ENCODE data around the gene TAF11.
"Not testable (repeated sequence)": the region's sequence is repeated elsewhere in the genome, so short reads cannot be mapped to it uniquely, and the experiment has no call there.

TAF11 gene

DNA sequence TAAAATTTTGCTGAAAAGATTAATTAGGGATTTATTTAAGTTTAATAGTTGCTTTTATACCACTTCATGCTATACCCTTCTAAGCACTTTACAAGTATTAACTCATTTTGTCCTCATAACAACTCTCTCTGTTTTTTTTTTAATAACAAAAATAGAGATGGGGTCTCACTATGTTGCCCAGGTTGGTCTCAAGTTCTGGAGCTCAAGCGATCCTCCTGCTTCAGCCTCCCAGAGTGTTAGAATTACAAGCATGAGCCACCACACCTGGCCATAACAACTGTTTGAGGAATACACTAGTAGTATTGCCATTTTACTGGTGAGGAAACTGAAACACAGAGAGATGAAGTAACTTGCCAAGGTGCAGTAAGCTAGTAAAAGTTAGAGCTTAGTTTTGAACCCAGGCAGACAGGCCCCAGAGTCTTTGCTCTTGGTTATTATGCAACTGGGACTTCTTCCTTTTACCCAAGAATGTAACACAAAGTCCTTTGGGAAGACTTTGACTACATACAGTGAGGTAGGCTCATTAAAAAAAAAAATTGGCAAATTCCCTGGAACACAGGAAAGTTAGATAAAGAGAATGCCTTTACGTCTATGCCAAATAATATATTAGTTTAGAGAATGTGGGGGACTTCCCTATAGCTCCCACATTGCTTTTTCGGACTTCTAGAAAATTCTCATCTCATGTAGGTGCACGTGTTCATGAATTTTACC lies 12.6 kb upstream of the TAF11 start:
- Histone ChIP-seq H3K36me3 (ENCODE audit: insufficient read depth, low read length) (no peaks in the 10 kb centered on the region), H4K20me1 (ENCODE audit: insufficient read depth, low read length, poor library complexity, severe bottlenecking) (peaks cover 9% of the 10 kb centered on the region), H3K4me2 (ENCODE audit: low read depth, low read length, poor library complexity, severe bottlenecking) (no peak overlapping the region), H3K9ac (ENCODE audit: low read depth, low read length, poor library complexity, severe bottlenecking) (no peak overlapping the region), H2AFZ (ENCODE audit: low read length) (no peak overlapping the region), H3K9me3 (ENCODE audit: insufficient read depth, low read depth, low read length) (no peaks in the 10 kb centered on the region), H3K4me3 (ENCODE audit: low read length, poor library complexity, severe bottlenecking) (no peak overlapping the region), H3K9me2 (replicated peaks; ENCODE audit: low read depth, low read length) (no peaks in the 10 kb centered on the region), H3K79me2 (ENCODE audit: insufficient read depth, low read length) (peaks cover 35% of the 10 kb centered on the region; the same call in 1 of the 2 replicates), H3K4me1 (ENCODE audit: insufficient read depth, low read length, poor library complexity, severe bottlenecking) (peaks cover 13% of the 10 kb centered on the region), H3K27me3 (ENCODE audit: insufficient read depth, low read length, poor library complexity, severe bottlenecking) (no peaks in the 10 kb centered on the region), H3F3A (ENCODE audit: low read depth) (no peaks in the 10 kb centered on the region)
- TF ChIP-seq, protein P1, sequence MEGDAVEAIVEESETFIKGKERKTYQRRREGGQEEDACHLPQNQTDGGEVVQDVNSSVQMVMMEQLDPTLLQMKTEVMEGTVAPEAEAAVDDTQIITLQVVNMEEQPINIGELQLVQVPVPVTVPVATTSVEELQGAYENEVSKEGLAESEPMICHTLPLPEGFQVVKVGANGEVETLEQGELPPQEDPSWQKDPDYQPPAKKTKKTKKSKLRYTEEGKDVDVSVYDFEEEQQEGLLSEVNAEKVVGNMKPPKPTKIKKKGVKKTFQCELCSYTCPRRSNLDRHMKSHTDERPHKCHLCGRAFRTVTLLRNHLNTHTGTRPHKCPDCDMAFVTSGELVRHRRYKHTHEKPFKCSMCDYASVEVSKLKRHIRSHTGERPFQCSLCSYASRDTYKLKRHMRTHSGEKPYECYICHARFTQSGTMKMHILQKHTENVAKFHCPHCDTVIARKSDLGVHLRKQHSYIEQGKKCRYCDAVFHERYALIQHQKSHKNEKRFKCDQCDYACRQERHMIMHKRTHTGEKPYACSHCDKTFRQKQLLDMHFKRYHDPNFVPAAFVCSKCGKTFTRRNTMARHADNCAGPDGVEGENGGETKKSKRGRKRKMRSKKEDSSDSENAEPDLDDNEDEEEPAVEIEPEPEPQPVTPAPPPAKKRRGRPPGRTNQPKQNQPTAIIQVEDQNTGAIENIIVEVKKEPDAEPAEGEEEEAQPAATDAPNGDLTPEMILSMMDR (conservative IDR thresholded peaks at IDR 0.05; ENCODE audit: low read length): no peak
- TF ChIP-seq EZH2phosphoT487 (IDR thresholded peaks at IDR 0.05; ENCODE audit: borderline replicate concordance): no peak

DNA sequence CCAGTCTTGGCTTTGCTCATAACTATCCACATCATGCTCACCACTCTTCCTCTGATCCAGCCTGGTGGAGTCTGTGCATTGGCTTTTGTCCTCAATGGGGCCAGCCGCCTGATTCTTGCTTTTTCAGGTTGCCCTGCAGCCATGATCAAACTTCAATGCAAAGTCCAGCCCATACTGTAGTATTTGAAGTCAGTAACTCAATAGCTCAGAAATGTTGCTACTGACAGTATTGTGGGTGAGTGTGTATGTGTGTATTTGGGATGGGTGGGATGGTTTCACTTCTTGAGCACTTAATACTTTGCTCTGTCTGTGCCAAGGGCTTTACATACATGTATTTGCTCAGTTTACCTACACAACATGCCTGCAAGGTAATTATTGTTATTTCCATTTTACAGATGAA lies 11.9 kb upstream of the TAF11 start:
- not testable (repeated sequence) for H3K9me2 ChIP-seq (replicated peaks; ENCODE audit: low read depth, low read length); H3K4me3 ChIP-seq (ENCODE audit: low read length, poor library complexity, severe bottlenecking); H4K20me1 ChIP-seq (ENCODE audit: insufficient read depth, low read length, poor library complexity, severe bottlenecking); H3K27me3 ChIP-seq (ENCODE audit: insufficient read depth, low read length, poor library complexity, severe bottlenecking); H3K36me3 ChIP-seq (ENCODE audit: insufficient read depth, low read length); H2AFZ ChIP-seq (ENCODE audit: low read length); H3K4me2 ChIP-seq (ENCODE audit: low read depth, low read length, poor library complexity, severe bottlenecking); H3K9me3 ChIP-seq (ENCODE audit: insufficient read depth, low read depth, low read length); H3K9ac ChIP-seq (ENCODE audit: low read depth, low read length, poor library complexity, severe bottlenecking); H3F3A ChIP-seq (ENCODE audit: low read depth)
- peaks cover 14% of the 10 kb centered on the region for H3K4me1 ChIP-seq (ENCODE audit: insufficient read depth, low read length, poor library complexity, severe bottlenecking)
- peaks cover 37% of the 10 kb centered on the region; the same call in 1 of the 2 replicates for H3K79me2 ChIP-seq (ENCODE audit: insufficient read depth, low read length)

DNA sequence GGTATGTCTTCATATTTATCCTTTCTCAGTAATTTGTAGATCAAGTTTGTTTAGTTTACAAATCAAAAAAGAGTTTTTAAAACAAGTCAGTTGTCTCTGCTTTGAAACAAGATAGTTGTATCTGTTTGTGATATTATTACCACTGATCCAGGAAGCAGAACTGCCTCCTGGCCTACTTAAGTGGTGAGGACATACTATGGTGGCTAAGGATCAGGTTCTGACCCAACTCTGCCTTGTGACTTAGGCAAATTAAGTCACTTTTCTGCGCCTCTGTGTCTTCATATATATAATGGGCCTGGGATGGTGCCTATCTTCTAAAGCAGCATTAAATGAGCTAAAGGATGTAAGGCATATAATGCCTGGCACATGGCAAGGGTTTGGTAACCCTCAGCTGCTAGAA lies 9.9 kb upstream of the TAF11 start:
- no peaks in the 10 kb centered on the region for H3K9me2 ChIP-seq (replicated peaks; ENCODE audit: low read depth, low read length)
- H3F3A ChIP-seq (ENCODE audit: low read depth): no peaks in the 10 kb centered on the region
- H2AFZ ChIP-seq (ENCODE audit: low read length): no peak overlapping the region
- H3K9ac ChIP-seq (ENCODE audit: low read depth, low read length, poor library complexity, severe bottlenecking): no peak overlapping the region
- H4K20me1 ChIP-seq (ENCODE audit: insufficient read depth, low read length, poor library complexity, severe bottlenecking): peaks cover 23% of the 10 kb centered on the region
- no peak overlapping the region for H3K4me3 ChIP-seq (ENCODE audit: low read length, poor library complexity, severe bottlenecking)
- H3K36me3 ChIP-seq (ENCODE audit: insufficient read depth, low read length): no peaks in the 10 kb centered on the region
- peak overlapping the region; percentile 56 for H3K4me2 ChIP-seq (ENCODE audit: low read depth, low read length, poor library complexity, severe bottlenecking)
- TF ChIP-seq, protein P1 (conservative IDR thresholded peaks at IDR 0.05; ENCODE audit: low read length): no peak
- no peak for TF ChIP-seq EZH2phosphoT487 (IDR thresholded peaks at IDR 0.05; ENCODE audit: borderline replicate concordance)
- no peaks in the 10 kb centered on the region for H3K9me3 ChIP-seq (ENCODE audit: insufficient read depth, low read depth, low read length)
- H3K79me2 ChIP-seq (ENCODE audit: insufficient read depth, low read length): peaks cover 50% of the 10 kb centered on the region; the same call in 1 of the 2 replicates
- H3K4me1 ChIP-seq (ENCODE audit: insufficient read depth, low read length, poor library complexity, severe bottlenecking): peaks cover 30% of the 10 kb centered on the region
- H3K27me3 ChIP-seq (ENCODE audit: insufficient read depth, low read length, poor library complexity, severe bottlenecking): no peaks in the 10 kb centered on the region

DNA sequence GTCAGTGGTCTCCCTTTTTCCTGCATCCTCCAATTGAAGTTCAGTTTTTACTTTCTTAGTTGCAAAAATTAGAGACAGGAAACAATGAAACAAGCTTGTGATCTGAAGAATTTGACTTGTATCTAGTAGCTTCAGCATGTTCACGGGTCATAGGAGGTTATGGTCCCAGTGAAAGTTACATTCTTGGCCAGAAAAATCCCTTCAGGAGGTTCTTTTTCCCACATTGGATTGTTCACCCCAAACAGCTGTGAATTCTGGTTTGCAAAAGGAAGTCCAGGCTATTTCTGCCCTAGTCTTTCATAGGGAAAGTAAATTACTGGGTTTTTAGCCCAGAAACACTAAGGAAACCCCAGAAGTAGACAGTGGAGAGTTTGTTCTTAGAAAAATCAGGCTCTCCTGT lies 9.3 kb upstream of the TAF11 start:
- H3K4me1 ChIP-seq (ENCODE audit: insufficient read depth, low read length, poor library complexity, severe bottlenecking): peaks cover 36% of the 10 kb centered on the region
- H3K79me2 ChIP-seq (ENCODE audit: insufficient read depth, low read length): peaks cover 56% of the 10 kb centered on the region; the same call in 1 of the 2 replicates
- H3K4me2 ChIP-seq (ENCODE audit: low read depth, low read length, poor library complexity, severe bottlenecking): peak overlapping the region; percentile 56
- no peak overlapping the region for H2AFZ ChIP-seq (ENCODE audit: low read length)
- H3F3A ChIP-seq (ENCODE audit: low read depth): no peaks in the 10 kb centered on the region
- H3K36me3 ChIP-seq (ENCODE audit: insufficient read depth, low read length): no peaks in the 10 kb centered on the region
- H4K20me1 ChIP-seq (ENCODE audit: insufficient read depth, low read length, poor library complexity, severe bottlenecking): peaks cover 23% of the 10 kb centered on the region
- no peaks in the 10 kb centered on the region for H3K27me3 ChIP-seq (ENCODE audit: insufficient read depth, low read length, poor library complexity, severe bottlenecking)
- no peaks in the 10 kb centered on the region for H3K9me2 ChIP-seq (replicated peaks; ENCODE audit: low read depth, low read length)
- TF ChIP-seq, protein P1 (conservative IDR thresholded peaks at IDR 0.05; ENCODE audit: low read length): no peak
- no peak for TF ChIP-seq EZH2phosphoT487 (IDR thresholded peaks at IDR 0.05; ENCODE audit: borderline replicate concordance)
- H3K9me3 ChIP-seq (ENCODE audit: insufficient read depth, low read depth, low read length): no peaks in the 10 kb centered on the region
- peak overlapping the region; percentile 25 for H3K4me3 ChIP-seq (ENCODE audit: low read length, poor library complexity, severe bottlenecking)
- H3K9ac ChIP-seq (ENCODE audit: low read depth, low read length, poor library complexity, severe bottlenecking): no peak overlapping the region
